ENCODE results near the gene NUBP2. TPM values are rescaled to one million over a fixed set of nuclear protein-coding genes. Genes with fewer than 3 reads are reported as not detected.

Gene NUBP2
- total and polyA plus RNA-seq, 10 of the 15 experiments (the other 5 are each of a cell fraction or from before 2014, with no cell fraction given): 1.9 to 129 (median 51.7) TPM

DNA sequence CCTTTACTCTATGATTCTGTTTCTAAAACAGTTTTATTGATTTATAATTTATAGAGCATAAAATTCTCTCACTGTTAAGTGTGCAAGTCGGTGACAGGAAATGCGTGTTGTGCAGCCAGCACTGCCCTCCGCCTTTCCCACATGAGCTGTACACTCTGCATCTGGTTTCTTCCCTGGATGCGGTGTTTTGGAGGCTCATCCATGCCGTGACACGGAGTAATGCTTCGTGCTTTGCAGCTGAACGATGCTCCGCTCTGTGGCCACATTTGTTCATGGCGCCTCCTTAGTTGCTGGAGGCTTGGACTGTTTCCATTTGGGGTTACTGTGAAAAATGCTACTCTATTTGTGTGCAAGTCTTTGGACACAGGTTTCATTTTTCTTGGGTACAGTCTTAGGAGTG lies 17.9 kb downstream of the NUBP2 start:
- RAD21 ChIA-PET (ENCODE audit: unreplicated experiment): no interaction called here
- Histone ChIP-seq H3K27me3 (replicated peaks in 1 of 2; ENCODE audit: control insufficient read depth in 2 of 2, insufficient read depth in 2 of 2, low read length in 1 of 2) (no peaks in the 10 kb centered on the region), H3K27ac (ENCODE audit: control insufficient read depth, insufficient read depth) (no peak overlapping the region), H3K4me3 (no peak overlapping the region), H2AFZ (ENCODE audit: control insufficient read depth, low read depth, low read length) (no peak overlapping the region), H3K4me2 (ENCODE audit: control insufficient read depth, insufficient read depth) (no peak overlapping the region), H4K20me1 (ENCODE audit: control insufficient read depth, insufficient read depth) (no peaks in the 10 kb centered on the region), H3K36me3 (ENCODE audit: control insufficient read depth in 2 of 2, insufficient read depth in 2 of 2, low read length in 1 of 2) (no peaks in the 10 kb centered on the region), H3K9ac (ENCODE audit: control insufficient read depth, insufficient read depth, low read length) (no peak overlapping the region), H3K4me1 (ENCODE audit: control insufficient read depth, insufficient read depth, low read length) (no peaks in the 10 kb centered on the region), H3K9me3 (replicated peaks; ENCODE audit: control insufficient read depth, insufficient read depth, low read length) (peaks cover 2% of the 10 kb centered on the region; the same call in 1 of the 3 replicates), H3K79me2 (ENCODE audit: control insufficient read depth, insufficient read depth, low read length) (no peaks in the 10 kb centered on the region)
- intact Hi-C loops (cut with micrococcal nuclease; ENCODE audit: unreplicated experiment) (no loop called here), in situ Hi-C loops (cut with MboI) (no loop called here)
- 76% methylated on average over 10 of the region's 10 CpGs for WGBS (ENCODE audit: insufficient coverage, insufficient replicate concordance, low lambda C conversion rate, missing lambda C conversion rate)
- FAIRE-seq (no peak), DNase-seq (ENCODE audit: low read depth, low spot score) (no peak), ATAC-seq (no peak)
- TF ChIP-seq, protein P1, sequence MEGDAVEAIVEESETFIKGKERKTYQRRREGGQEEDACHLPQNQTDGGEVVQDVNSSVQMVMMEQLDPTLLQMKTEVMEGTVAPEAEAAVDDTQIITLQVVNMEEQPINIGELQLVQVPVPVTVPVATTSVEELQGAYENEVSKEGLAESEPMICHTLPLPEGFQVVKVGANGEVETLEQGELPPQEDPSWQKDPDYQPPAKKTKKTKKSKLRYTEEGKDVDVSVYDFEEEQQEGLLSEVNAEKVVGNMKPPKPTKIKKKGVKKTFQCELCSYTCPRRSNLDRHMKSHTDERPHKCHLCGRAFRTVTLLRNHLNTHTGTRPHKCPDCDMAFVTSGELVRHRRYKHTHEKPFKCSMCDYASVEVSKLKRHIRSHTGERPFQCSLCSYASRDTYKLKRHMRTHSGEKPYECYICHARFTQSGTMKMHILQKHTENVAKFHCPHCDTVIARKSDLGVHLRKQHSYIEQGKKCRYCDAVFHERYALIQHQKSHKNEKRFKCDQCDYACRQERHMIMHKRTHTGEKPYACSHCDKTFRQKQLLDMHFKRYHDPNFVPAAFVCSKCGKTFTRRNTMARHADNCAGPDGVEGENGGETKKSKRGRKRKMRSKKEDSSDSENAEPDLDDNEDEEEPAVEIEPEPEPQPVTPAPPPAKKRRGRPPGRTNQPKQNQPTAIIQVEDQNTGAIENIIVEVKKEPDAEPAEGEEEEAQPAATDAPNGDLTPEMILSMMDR (IDR thresholded peaks at IDR 0.05 in 2 of 3, conservative IDR thresholded peaks at IDR 0.05 in 1 of 3; ENCODE audit: control insufficient read depth in 2 of 3, extremely low read depth in 1 of 3, insufficient read depth in 1 of 3, low read depth in 3 of 3, low read length in 3 of 3): no peak
- TF ChIP-seq BACH1 (IDR thresholded peaks at IDR 0.05; ENCODE audit: borderline replicate concordance): no peak
- TF ChIP-seq, protein P2, sequence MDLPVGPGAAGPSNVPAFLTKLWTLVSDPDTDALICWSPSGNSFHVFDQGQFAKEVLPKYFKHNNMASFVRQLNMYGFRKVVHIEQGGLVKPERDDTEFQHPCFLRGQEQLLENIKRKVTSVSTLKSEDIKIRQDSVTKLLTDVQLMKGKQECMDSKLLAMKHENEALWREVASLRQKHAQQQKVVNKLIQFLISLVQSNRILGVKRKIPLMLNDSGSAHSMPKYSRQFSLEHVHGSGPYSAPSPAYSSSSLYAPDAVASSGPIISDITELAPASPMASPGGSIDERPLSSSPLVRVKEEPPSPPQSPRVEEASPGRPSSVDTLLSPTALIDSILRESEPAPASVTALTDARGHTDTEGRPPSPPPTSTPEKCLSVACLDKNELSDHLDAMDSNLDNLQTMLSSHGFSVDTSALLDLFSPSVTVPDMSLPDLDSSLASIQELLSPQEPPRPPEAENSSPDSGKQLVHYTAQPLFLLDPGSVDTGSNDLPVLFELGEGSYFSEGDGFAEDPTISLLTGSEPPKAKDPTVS (IDR thresholded peaks at IDR 0.05; ENCODE audit: low read depth, low read length): no peak
- TF ChIP-seq KAT2A (conservative IDR thresholded peaks at IDR 0.05; ENCODE audit: control insufficient read depth, low read depth, low read length): no peak
- TF ChIP-seq, protein P3, sequence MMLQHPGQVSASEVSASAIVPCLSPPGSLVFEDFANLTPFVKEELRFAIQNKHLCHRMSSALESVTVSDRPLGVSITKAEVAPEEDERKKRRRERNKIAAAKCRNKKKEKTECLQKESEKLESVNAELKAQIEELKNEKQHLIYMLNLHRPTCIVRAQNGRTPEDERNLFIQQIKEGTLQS (IDR thresholded peaks at IDR 0.05; ENCODE audit: borderline replicate concordance, extremely low read depth, low read depth, low read length): no peak
- TF ChIP-seq, protein P4, sequence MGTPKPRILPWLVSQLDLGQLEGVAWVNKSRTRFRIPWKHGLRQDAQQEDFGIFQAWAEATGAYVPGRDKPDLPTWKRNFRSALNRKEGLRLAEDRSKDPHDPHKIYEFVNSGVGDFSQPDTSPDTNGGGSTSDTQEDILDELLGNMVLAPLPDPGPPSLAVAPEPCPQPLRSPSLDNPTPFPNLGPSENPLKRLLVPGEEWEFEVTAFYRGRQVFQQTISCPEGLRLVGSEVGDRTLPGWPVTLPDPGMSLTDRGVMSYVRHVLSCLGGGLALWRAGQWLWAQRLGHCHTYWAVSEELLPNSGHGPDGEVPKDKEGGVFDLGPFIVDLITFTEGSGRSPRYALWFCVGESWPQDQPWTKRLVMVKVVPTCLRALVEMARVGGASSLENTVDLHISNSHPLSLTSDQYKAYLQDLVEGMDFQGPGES (IDR thresholded peaks at IDR 0.05): no peak
- POLR2A ChIA-PET: no interaction called here
- SMC1A ChIA-PET (ENCODE audit: uncharacterized antibody, unreplicated experiment): no interaction called here
- CTCF ChIA-PET: no interaction called here
- BruUV-seq (replicated peaks): no TSS peak
